ENCODE data around the gene DCT.

DCT gene

GRCh38 chr13:94435604-94436226, 43.8 kb downstream of the DCT start:
- Histone ChIP-seq H3K4me3 (ENCODE audit: low read depth in 1 of 2, low read length in 2 of 2) (no peak overlapping the region), H3K9me3 (ENCODE audit: insufficient read depth, low read length, severe bottlenecking) (no peaks in the 10 kb centered on the region), H3K27me3 (ENCODE audit: insufficient read depth, low read length, poor library complexity) (no peaks in the 10 kb centered on the region), H4K20me1 (ENCODE audit: insufficient read depth, low read length) (no peaks in the 10 kb centered on the region), H3K9ac (ENCODE audit: low read depth, low read length) (no peak overlapping the region), H3K79me2 (ENCODE audit: insufficient read depth, low read length) (no peaks in the 10 kb centered on the region), H3K4me1 (ENCODE audit: insufficient read depth, low read length) (no peaks in the 10 kb centered on the region; the same call in 1 of the 2 replicates), H3K36me3 (ENCODE audit: insufficient read depth, low read length) (no peaks in the 10 kb centered on the region), H3K4me2 (ENCODE audit: insufficient read depth, low read length) (no peak overlapping the region), H2AFZ (ENCODE audit: low read depth, low read length) (no peak overlapping the region), H3K27ac (ENCODE audit: low read length) (no peak overlapping the region)
- no peak for DNase-seq
- peak; percentile 85 for ATAC-seq (ENCODE audit: insufficient read depth, low read depth)
- TF ChIP-seq EZH2 (IDR thresholded peaks at IDR 0.05; ENCODE audit: borderline replicate concordance, low read depth, low read length, severe bottlenecking): no peak
- TF ChIP-seq, protein P1, sequence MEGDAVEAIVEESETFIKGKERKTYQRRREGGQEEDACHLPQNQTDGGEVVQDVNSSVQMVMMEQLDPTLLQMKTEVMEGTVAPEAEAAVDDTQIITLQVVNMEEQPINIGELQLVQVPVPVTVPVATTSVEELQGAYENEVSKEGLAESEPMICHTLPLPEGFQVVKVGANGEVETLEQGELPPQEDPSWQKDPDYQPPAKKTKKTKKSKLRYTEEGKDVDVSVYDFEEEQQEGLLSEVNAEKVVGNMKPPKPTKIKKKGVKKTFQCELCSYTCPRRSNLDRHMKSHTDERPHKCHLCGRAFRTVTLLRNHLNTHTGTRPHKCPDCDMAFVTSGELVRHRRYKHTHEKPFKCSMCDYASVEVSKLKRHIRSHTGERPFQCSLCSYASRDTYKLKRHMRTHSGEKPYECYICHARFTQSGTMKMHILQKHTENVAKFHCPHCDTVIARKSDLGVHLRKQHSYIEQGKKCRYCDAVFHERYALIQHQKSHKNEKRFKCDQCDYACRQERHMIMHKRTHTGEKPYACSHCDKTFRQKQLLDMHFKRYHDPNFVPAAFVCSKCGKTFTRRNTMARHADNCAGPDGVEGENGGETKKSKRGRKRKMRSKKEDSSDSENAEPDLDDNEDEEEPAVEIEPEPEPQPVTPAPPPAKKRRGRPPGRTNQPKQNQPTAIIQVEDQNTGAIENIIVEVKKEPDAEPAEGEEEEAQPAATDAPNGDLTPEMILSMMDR (IDR thresholded peaks at IDR 0.05; ENCODE audit: borderline replicate concordance, extremely low read depth, low read length, poor library complexity, severe bottlenecking): peak; percentile 80

DNA sequence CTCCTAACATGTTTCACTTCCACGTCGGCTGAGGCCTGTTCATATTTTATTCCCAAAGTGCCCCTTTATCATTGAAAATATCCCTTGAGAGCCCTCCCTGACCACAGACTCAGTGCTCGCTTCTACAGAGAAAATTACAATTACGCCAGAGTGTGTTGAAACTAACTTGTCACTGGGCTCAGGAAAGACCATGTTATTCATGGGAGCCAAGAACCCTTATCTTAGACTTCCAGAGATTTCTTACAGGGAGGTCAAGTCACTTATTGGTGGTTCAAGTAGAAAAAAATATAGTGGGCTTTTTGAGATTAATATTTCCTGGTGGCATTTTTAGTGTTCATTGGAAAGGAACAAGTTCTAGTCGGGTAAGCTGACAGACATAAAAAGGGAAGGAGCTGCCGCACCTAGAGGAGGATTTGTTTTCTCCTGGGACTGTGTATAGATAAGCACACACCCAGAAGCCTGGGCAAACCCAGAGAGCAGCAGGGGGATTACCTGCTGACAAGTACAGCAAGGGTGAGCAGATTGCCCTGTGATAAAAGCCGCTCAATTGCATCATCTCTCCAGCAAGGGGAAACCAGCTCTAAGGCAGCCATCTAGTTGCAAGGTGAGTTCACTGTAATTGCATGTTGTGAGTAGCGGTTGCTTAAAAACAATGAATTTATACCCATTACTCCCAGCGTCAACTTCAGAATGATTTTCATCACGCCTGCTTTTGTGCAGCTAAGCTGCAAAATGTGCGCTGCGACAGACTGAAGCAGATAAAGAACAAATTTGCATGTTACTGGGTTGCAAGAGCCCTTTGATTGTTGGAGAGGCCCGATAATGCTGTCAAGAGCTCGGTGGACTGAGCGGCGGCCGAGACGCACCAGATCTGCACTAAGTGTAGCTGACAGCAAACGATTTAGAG, 46.2 kb downstream of the DCT start:
- TF ChIP-seq EZH2 (IDR thresholded peaks at IDR 0.05; ENCODE audit: borderline replicate concordance, low read depth, low read length, severe bottlenecking): no peak
- TF ChIP-seq, protein P1 (IDR thresholded peaks at IDR 0.05; ENCODE audit: borderline replicate concordance, extremely low read depth, low read length, poor library complexity, severe bottlenecking): no peak
- Histone ChIP-seq H3K27me3 (ENCODE audit: insufficient read depth, low read length, poor library complexity) (no peaks in the 10 kb centered on the region), H4K20me1 (ENCODE audit: insufficient read depth, low read length) (no peaks in the 10 kb centered on the region), H3K4me3 (ENCODE audit: low read depth in 1 of 2, low read length in 2 of 2) (no peak overlapping the region), H3K4me1 (ENCODE audit: insufficient read depth, low read length) (no peaks in the 10 kb centered on the region; the same call in 1 of the 2 replicates), H3K9ac (ENCODE audit: low read depth, low read length) (no peak overlapping the region), H3K79me2 (ENCODE audit: insufficient read depth, low read length) (no peaks in the 10 kb centered on the region), H3K36me3 (ENCODE audit: insufficient read depth, low read length) (no peaks in the 10 kb centered on the region), H3K4me2 (ENCODE audit: insufficient read depth, low read length) (no peak overlapping the region), H3K9me3 (ENCODE audit: insufficient read depth, low read length, severe bottlenecking) (no peaks in the 10 kb centered on the region), H2AFZ (ENCODE audit: low read depth, low read length) (no peak overlapping the region), H3K27ac (ENCODE audit: low read length) (no peak overlapping the region)
- DNase-seq: peak; percentile 7
- no peak for ATAC-seq (ENCODE audit: insufficient read depth, low read depth)

DNA sequence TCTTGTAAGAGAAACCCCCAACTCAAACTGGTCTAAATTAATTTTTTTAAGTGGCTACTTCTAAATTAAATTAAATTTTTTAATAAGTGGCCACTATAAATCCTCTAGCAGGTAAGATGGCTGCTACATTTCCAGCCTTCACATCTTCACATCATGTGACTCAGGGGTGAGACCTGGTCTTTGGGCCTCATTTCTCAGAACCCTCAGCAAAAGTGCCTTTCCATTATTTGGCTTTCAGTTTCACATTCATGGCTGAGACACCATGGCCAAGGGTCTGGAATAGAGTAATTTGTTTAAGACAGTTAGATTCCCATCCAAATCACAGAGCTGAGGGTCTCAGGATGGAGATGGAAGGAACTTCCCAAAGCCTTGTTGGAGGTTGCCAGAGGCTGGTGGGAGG, 47.5 kb downstream of the DCT start:
- Histone ChIP-seq H4K20me1 (ENCODE audit: insufficient read depth, low read length) (no peaks in the 10 kb centered on the region), H3K27me3 (ENCODE audit: insufficient read depth, low read length, poor library complexity) (no peaks in the 10 kb centered on the region), H3K79me2 (ENCODE audit: insufficient read depth, low read length) (no peaks in the 10 kb centered on the region), H3K36me3 (ENCODE audit: insufficient read depth, low read length) (no peaks in the 10 kb centered on the region), H3K4me1 (ENCODE audit: insufficient read depth, low read length) (no peaks in the 10 kb centered on the region; the same call in 1 of the 2 replicates), H3K4me2 (ENCODE audit: insufficient read depth, low read length) (no peak overlapping the region), H2AFZ (ENCODE audit: low read depth, low read length) (peak overlapping the region; percentile 66), H3K9me3 (ENCODE audit: insufficient read depth, low read length, severe bottlenecking) (no peaks in the 10 kb centered on the region), H3K9ac (ENCODE audit: low read depth, low read length) (no peak overlapping the region), H3K27ac (ENCODE audit: low read length) (no peak overlapping the region), H3K4me3 (ENCODE audit: low read depth in 1 of 2, low read length in 2 of 2) (no peak overlapping the region)
- DNase-seq (peak; percentile 12), ATAC-seq (ENCODE audit: insufficient read depth, low read depth) (peak; percentile 61)
- TF ChIP-seq, protein P1 (IDR thresholded peaks at IDR 0.05; ENCODE audit: borderline replicate concordance, extremely low read depth, low read length, poor library complexity, severe bottlenecking): no peak
- no peak for TF ChIP-seq EZH2 (IDR thresholded peaks at IDR 0.05; ENCODE audit: borderline replicate concordance, low read depth, low read length, severe bottlenecking)
